Neural cell (in vitro differentiated cells): ENCODE data around the gene APOBR. TPM values are rescaled to one million over a fixed set of nuclear protein-coding genes. Genes with fewer than 3 reads are reported as not detected.
"Not testable (repeated sequence)": the region's sequence is repeated elsewhere in the genome, so short reads cannot be mapped to it uniquely, and the experiment has no call there.

Experiments
- H2AFZ ChIP-seq: fragments of 200-600, 300-800 bp; sonication (generic), shearing (Covaris generic); 2 replicates; pipeline ENCODE4 v1.6.0; 2014; ENCODE audit warnings: low read depth, mild to moderate bottlenecking, antibody characterized with exemption, low read length, moderate library complexity
- H3F3A ChIP-seq: fragments of 200-600 bp; shearing (Covaris generic); 2 replicates; pipeline ENCODE4 v1.6.1; 2016; ENCODE audit warnings: mild to moderate bottlenecking, moderate library complexity, mixed read lengths, antibody characterized with exemption, low read length; ENCODE audit not compliant: insufficient read depth, poor library complexity, severe bottlenecking
- H3K27ac ChIP-seq: fragments of 200-600, 300-800 bp; sonication (generic), shearing (Covaris generic); 2 replicates; pipeline ENCODE4 v1.5.1; 2014; ENCODE audit warnings: mild to moderate bottlenecking, low read length, moderate library complexity
- H3K27me3 ChIP-seq: fragments of 300-800, 200-600 bp; sonication (generic), shearing (Covaris generic); 2 replicates; pipeline ENCODE4 v1.6.0; 2014; ENCODE audit warnings: mild to moderate bottlenecking, low read depth, low read length, moderate library complexity; ENCODE audit not compliant: insufficient read depth
- H3K36me3 ChIP-seq: fragments of 300-800, 200-600 bp; sonication (generic), shearing (Covaris generic); 2 replicates; pipeline ENCODE4 v1.5.1; 2014; ENCODE audit warnings: mild to moderate bottlenecking, antibody characterized with exemption, low read length, moderate library complexity; ENCODE audit not compliant: insufficient read depth
- H3K4me2 ChIP-seq: fragments of 300-800, 200-600 bp; sonication (generic), shearing (Covaris generic); 2 replicates; pipeline ENCODE4 v1.6.0; 2014; ENCODE audit warnings: mild to moderate bottlenecking, low read length
- H3K4me3 ChIP-seq: fragments of 300-800, 200-600 bp; sonication (generic), shearing (Covaris generic); 2 replicates; pipeline ENCODE4 v1.5.1; 2014; ENCODE audit warnings: mild to moderate bottlenecking, low read length, moderate library complexity
- H3K79me2 ChIP-seq: fragments of 200-600 bp; shearing (Covaris generic); replicated peaks from 2 replicates; pipeline ENCODE4 v1.6.0; 2014; ENCODE audit warnings: mild to moderate bottlenecking, low read length, moderate library complexity; ENCODE audit not compliant: insufficient read depth
- H3K9ac ChIP-seq: fragments of 300-800, 200-600 bp; sonication (generic), shearing (Covaris generic); 2 replicates; pipeline ENCODE4 v1.6.1; 2016; ENCODE audit warnings: mild to moderate bottlenecking, low read length, mixed read lengths
- H3K9me2 ChIP-seq: fragments of 200-600 bp; shearing (Covaris generic); 2 replicates; pipeline ENCODE4 v1.6.1; 2016; ENCODE audit warnings: mild to moderate bottlenecking, low read length, mixed read lengths; ENCODE audit not compliant: insufficient read depth
- H3K9me3 ChIP-seq: fragments of 200-600, 300-800 bp; sonication (generic), shearing (Covaris generic); 2 replicates; pipeline ENCODE4 v1.6.1; 2016; ENCODE audit warnings: mild to moderate bottlenecking, mixed run types, low read length, moderate library complexity, mixed read lengths
- H4K20me1 ChIP-seq: fragments of 200-600 bp; shearing (Covaris generic); 2 replicates; pipeline ENCODE4 v1.6.1; 2016; ENCODE audit warnings: mild to moderate bottlenecking, mixed run types; ENCODE audit not compliant: insufficient read depth
- CTCF ChIP-seq: fragments of 450-650 bp; IDR thresholded peaks from 2 replicates; pipeline ENCODE4 v1.5.1; 2014; ENCODE audit warnings: antibody characterized with exemption, mild to moderate bottlenecking, moderate library complexity; ENCODE audit not compliant: poor library complexity, severe bottlenecking
- EP300 ChIP-seq: fragments of 450-650 bp; conservative IDR thresholded peaks from 2 replicates; pipeline ENCODE4 v1.6.1; 2014; ENCODE audit warnings: antibody characterized with exemption, mild to moderate bottlenecking, moderate library complexity; ENCODE audit not compliant: poor library complexity, severe bottlenecking
- EZH2 ChIP-seq: fragments of 200-600, 300-800 bp; shearing (Covaris generic), sonication (generic); IDR thresholded peaks from 2 replicates; pipeline ENCODE4 v1.6.1; 2014; ENCODE audit warnings: antibody characterized with exemption, low read length, borderline replicate concordance, mild to moderate bottlenecking; ENCODE audit not compliant: insufficient read depth, poor library complexity, severe bottlenecking
- MXI1 ChIP-seq: fragments of 450-650 bp; conservative IDR thresholded peaks from 2 replicates; pipeline ENCODE4 v1.6.1; 2014; ENCODE audit warnings: antibody characterized with exemption, mild to moderate bottlenecking; ENCODE audit not compliant: poor library complexity, severe bottlenecking
- POLR2AphosphoS5 ChIP-seq: IDR thresholded peaks from 2 replicates; pipeline ENCODE4 v1.6.1; 2012
- RAD21 ChIP-seq: fragments of 450-650 bp; conservative IDR thresholded peaks from 2 replicates; pipeline ENCODE4 v1.6.1; 2014; ENCODE audit warnings: antibody characterized with exemption, mild to moderate bottlenecking, moderate library complexity
- SMC3 ChIP-seq: fragments of 450-650 bp; conservative IDR thresholded peaks from 2 replicates; pipeline ENCODE4 v1.6.1; 2014; ENCODE audit warnings: antibody characterized with exemption, mild to moderate bottlenecking, moderate library complexity; ENCODE audit not compliant: poor library complexity
- TAF1 ChIP-seq: IDR thresholded peaks from 2 replicates; pipeline ENCODE4 v1.6.1; 2012; ENCODE audit warnings: low read depth
- polyA plus RNA-seq: library from polyadenylated mRNA; depleted of rRNA; stranded (reverse); fragments of >200 nt; gene quantifications from 2 replicates; pipeline ENCODE4 v1.2.3, GENCODE V29; 2014
- TF ChIP-seq, protein P1 (sequence below): IDR thresholded peaks from 2 replicates; pipeline ENCODE4 v1.6.1; 2012; ENCODE audit warnings: borderline replicate concordance

The APOBR gene
- polyA plus RNA-seq, 1 donor from 2014 or later: not detected

GRCh38 chr16:28482026-28482425 is 12.4 kb upstream of the APOBR start:
- no peaks in the 10 kb centered on the region for H3K79me2 ChIP-seq
- no peak overlapping the region for H3K4me2 ChIP-seq
- H3K27ac ChIP-seq: no peak overlapping the region
- no peaks in the 10 kb centered on the region for H3K9me3 ChIP-seq
- H3K9ac ChIP-seq: no peak overlapping the region
- no peaks in the 10 kb centered on the region for H3K27me3 ChIP-seq
- H3K36me3 ChIP-seq: no peaks in the 10 kb centered on the region
- TF ChIP-seq POLR2AphosphoS5: no peak
- no peak for TF ChIP-seq EP300
- TF ChIP-seq MXI1: no peak
- TF ChIP-seq TAF1: no peak
- TF ChIP-seq CTCF: no peak
- TF ChIP-seq EZH2: no peak
- TF ChIP-seq RAD21: no peak
- TF ChIP-seq, protein P1, sequence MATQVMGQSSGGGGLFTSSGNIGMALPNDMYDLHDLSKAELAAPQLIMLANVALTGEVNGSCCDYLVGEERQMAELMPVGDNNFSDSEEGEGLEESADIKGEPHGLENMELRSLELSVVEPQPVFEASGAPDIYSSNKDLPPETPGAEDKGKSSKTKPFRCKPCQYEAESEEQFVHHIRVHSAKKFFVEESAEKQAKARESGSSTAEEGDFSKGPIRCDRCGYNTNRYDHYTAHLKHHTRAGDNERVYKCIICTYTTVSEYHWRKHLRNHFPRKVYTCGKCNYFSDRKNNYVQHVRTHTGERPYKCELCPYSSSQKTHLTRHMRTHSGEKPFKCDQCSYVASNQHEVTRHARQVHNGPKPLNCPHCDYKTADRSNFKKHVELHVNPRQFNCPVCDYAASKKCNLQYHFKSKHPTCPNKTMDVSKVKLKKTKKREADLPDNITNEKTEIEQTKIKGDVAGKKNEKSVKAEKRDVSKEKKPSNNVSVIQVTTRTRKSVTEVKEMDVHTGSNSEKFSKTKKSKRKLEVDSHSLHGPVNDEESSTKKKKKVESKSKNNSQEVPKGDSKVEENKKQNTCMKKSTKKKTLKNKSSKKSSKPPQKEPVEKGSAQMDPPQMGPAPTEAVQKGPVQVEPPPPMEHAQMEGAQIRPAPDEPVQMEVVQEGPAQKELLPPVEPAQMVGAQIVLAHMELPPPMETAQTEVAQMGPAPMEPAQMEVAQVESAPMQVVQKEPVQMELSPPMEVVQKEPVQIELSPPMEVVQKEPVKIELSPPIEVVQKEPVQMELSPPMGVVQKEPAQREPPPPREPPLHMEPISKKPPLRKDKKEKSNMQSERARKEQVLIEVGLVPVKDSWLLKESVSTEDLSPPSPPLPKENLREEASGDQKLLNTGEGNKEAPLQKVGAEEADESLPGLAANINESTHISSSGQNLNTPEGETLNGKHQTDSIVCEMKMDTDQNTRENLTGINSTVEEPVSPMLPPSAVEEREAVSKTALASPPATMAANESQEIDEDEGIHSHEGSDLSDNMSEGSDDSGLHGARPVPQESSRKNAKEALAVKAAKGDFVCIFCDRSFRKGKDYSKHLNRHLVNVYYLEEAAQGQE: no peak
- no peak for TF ChIP-seq SMC3
- H3F3A ChIP-seq: no peaks in the 10 kb centered on the region
- H3K9me2 ChIP-seq: no peaks in the 10 kb centered on the region
- no peaks in the 10 kb centered on the region for H4K20me1 ChIP-seq
- H2AFZ ChIP-seq: no peak overlapping the region
- no peak overlapping the region for H3K4me3 ChIP-seq

DNA sequence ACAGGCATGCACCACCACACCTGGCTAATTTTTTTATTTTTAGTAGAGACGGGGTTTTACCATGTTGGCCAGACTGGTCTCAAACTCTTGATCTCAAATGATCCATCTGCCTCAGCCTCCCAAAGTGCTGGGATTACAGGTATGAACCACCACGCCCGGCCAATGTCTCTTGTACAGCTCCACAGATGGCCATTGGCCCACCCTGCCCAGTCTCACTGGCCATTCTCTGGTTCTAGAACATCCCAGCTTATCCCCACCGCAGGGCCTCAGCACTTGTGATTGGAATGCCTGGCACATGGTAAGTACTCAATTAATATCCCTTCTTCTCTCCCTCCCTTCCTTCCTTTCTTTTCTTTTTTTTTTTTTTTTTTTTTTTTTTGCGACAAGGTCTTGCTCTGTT is 11.1 kb upstream of the APOBR start:
- H3K79me2 ChIP-seq, H3K9me2 ChIP-seq, H3K27ac ChIP-seq, H3F3A ChIP-seq, H3K4me3 ChIP-seq, H3K4me2 ChIP-seq, H3K9ac ChIP-seq, H3K27me3 ChIP-seq, H2AFZ ChIP-seq, H3K9me3 ChIP-seq, H4K20me1 ChIP-seq, H3K36me3 ChIP-seq: not testable (repeated sequence)

GRCh38 chr16:28486266-28486665 is 8.2 kb upstream of the APOBR start:
- Histone ChIP-seq H3F3A (no peaks in the 10 kb centered on the region), H3K27ac (no peak overlapping the region), H3K9me3 (no peaks in the 10 kb centered on the region), H3K36me3 (no peaks in the 10 kb centered on the region), H3K27me3 (no peaks in the 10 kb centered on the region), H3K4me3 (no peak overlapping the region), H3K9me2 (no peaks in the 10 kb centered on the region), H2AFZ (no peak overlapping the region), H4K20me1 (no peaks in the 10 kb centered on the region), H3K4me2 (no peak overlapping the region), H3K79me2 (no peaks in the 10 kb centered on the region), H3K9ac (no peak overlapping the region)
- TF ChIP-seq, protein P1: no peak
- TF ChIP-seq RAD21 (no peak), EP300 (no peak), EZH2 (no peak), CTCF (no peak), SMC3 (no peak), TAF1 (no peak), MXI1 (no peak), POLR2AphosphoS5 (no peak)
